Activated CD4-positive, CD25-positive, alpha-beta regulatory T cell treated with anti-CD3 and anti-CD28 coated beads, Interleukin-2, amount 50 U/mL, for 16 hours (primary cell): ENCODE measurements around the gene HHATL.

ENCODE experiments used
- DNase-seq: peaks from one replicate; pipeline ENCODE4 v3.0.0-alpha.2; 2020; ENCODE audit warnings: low read depth, low spot score

The HHATL gene

DNA sequence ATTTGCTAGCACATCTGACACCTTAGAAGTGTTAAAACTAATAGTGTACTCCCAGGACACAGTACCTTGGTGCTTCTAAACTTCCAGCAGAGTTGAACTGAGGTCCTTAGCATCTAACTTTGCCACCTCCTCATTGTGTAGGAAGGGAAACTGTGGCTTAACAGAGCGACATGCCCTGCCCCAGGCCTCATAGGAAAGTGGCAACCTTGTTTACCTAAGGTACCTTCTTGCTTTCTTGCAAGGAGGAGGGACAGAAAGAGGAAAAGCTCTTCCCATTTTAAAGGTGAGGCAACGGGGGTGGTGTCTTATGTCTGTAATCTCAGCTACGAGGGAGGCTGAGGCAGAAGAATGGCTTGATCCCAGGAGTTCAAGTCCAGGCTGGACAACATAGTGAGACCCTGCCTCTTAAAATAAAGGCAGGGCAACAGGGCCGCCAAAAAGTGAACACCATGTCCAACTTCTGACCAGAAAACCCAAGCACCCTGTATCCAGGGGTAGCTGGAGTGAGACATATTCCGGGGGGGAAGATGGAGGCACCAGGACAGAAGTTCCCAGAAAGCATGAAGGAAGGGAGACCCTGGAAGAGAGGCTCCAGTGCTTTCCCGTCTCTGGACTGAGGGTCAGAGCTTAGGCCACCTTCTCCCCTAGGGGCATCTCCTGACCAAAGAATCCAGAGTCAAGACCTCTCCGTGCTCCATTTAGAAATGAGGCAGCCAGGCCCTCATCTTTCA is 17.8 kb downstream of the HHATL start:
- no peak for DNase-seq

DNA sequence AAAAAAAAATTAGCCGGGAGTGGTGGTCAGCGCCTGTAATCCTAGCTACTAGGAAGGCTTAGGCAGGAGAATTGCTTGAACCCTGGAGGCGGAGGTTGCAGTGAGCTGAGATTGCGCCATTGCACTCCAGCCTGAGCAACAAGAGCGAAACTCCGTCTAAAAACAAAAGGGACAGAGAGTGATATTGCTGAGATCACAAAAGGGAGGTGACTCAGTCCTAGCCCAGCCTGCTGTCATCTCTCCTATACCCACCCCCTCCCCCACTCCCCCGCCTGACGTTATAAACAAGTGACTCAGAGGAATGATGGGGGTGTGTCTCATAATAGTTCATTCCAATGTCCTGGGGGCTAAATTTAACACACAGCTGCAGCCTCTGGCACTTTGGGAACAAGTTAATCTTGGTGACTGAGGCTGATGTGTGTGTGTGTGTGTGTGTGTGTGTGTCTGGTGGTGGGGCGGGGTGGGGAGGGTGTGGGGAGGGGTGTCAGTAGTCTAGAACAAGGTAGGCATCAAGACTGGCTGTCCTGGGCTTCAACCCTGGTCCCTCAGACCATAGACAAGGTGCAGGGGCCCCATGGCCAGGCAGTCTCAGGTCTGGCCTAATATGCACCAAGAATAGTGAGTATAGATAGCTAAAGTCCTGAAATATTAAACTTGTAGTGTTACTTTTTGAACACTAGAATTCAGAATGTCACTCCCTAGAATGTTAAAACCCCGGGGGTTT is 18.6 kb downstream of the HHATL start:
- no peak for DNase-seq

DNA sequence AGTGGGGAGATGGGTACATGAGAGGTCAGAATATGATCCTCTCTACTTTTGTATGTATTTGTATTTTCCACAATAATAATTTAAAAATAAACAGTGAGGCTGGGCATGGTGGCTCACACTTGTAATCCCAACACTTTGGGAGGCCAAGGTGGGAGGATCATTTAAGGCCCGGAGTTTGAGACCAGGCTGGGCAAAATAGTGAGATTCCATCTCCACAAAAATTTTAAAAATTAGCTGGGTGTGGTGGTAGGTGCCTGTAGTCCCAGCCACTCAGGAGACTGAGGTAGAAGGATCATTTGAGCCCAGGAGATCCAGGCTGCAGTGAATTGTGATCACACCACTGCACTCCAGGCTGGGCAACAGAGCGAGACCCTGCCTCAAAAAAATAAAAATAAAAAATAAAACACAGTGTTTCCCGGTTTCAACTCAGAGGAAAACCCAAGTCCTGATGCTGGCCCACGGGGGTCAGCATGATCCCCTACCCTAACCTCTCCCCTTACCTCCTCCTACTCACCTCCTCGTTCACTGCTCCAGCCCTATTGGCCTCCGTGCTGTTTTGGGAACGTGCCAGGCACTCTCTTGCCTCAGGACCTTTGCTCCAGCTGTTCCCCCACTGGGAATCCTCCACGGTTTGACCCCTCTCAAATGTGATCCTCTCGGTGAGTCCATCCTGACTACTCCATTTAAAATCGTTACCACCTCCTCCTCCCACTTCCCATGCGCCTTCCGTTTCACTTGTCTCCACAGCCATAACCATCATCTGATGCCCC is 20.1 kb downstream of the HHATL start:
- DNase-seq: no peak

GRCh38 chr3:42681361-42682038 is 21.1 kb downstream of the HHATL start:
- DNase-seq: no peak

DNA sequence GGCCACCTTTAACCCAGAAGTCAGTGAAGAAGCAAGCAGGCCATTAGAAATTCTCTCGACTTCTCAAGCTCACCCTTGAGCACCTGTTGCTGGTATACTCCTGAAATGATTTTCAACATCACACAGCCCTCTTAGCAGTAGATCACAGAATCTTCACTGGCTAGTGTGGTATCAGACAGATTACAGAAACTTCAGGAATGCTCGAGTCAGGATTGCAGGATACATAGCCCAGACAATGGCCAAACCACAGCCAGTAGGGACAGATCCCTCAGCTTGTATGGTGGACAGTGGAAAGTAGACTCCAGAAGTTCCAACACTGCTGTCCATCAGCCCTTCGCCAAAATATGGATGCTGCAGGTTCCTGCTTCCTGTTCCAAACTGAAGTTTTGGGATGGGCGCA is 21.8 kb downstream of the HHATL start:
- DNase-seq: no peak

DNA sequence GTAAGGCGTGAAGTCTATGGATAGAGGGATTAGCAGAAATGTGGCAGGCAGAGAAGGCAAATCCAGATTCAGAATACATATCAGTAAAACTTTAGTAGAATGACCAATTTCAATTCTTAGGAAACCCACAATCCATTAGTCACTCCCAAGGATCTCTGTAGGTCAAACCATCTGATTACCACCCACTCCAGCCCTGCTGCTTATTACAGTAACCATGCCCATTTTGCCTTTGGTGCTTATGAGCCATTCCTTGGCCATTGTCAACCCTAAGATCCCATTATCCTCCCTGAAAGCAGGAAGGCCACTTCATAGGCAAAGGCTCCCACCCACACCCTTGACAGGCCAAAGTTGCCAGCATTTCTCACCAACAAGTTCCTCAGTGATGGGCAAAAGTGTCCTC is 22.3 kb downstream of the HHATL start:
- DNase-seq: no peak

- no peak for DNase-seq
Observed at GRCh38 chr3:42678447-42678846, 24.2 kb downstream of the HHATL start.

GRCh38 chr3:42675909-42676308 is 26.7 kb downstream of the HHATL start:
- no peak for DNase-seq

DNA sequence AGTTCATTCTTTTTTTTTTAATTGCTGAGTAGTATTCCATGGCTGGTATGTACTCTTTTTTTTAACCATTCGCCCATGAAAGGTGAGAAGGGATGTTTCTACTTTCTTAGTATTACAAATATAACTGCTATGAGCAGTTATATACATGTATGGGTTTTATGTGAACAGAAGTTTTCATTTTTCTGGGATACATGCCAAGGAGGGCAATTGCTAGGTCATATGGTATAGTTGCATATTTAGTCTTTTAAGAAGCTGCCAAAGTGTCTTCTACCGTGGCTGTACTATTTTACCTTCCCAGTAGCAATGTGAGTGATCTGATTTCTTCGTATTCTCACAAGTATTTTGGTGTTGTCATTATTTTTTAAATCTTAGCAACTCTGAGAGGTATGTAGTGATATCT is 28.5 kb downstream of the HHATL start:
- no peak for DNase-seq

GRCh38 chr3:42673082-42673481 is 29.5 kb downstream of the HHATL start:
- DNase-seq: no peak

GRCh38 chr3:42672515-42672914 is 30.1 kb downstream of the HHATL start:
- no peak for DNase-seq

- no peak for DNase-seq
Observed at GRCh38 chr3:42670670-42671069, 31.9 kb downstream of the HHATL start.

DNA sequence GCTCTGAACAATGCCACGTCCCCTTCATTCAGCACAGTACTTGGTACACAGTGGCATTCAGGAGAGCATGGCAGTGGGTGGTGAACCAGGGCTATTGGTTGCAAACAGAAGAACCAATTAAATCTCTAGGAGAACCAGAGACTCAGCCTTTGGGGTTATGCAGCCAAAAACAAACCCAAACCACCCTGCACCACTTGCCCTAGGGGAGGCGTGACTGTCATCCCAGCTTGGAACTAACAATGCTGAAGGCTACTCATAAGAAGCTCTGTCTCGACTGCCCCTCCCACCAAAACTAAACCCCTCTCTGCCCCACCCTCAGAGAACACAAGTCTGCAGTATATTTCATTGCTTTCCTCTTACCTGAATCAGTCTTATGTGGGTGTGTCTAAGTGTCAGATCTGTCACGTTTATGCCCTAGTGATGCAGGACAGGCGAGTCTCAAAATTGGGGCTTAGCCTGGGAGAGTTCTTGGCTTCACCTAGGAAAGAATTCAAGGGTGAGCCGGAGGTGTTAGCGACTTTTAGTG is 32.5 kb downstream of the HHATL start:
- no peak for DNase-seq

GRCh38 chr3:42668793-42669217 is 33.8 kb downstream of the HHATL start:
- no peak for DNase-seq

DNA sequence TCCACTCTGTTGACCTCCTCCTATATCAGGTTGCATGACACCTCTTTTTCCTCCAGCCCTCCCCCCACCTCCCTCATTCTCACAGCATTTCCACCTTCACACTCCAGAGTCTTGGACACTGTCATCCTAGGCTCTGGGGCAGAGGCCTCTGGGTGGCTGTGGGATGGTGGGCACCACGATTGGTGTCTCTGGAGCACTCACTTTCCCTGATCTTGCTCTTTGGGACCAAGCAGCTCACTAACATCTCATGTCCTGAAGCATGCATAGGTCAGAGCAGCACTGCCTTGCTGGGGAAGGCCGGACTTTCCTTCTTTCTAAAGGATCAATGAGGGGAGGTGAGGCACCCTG is 34.2 kb downstream of the HHATL start:
- DNase-seq: no peak

DNA sequence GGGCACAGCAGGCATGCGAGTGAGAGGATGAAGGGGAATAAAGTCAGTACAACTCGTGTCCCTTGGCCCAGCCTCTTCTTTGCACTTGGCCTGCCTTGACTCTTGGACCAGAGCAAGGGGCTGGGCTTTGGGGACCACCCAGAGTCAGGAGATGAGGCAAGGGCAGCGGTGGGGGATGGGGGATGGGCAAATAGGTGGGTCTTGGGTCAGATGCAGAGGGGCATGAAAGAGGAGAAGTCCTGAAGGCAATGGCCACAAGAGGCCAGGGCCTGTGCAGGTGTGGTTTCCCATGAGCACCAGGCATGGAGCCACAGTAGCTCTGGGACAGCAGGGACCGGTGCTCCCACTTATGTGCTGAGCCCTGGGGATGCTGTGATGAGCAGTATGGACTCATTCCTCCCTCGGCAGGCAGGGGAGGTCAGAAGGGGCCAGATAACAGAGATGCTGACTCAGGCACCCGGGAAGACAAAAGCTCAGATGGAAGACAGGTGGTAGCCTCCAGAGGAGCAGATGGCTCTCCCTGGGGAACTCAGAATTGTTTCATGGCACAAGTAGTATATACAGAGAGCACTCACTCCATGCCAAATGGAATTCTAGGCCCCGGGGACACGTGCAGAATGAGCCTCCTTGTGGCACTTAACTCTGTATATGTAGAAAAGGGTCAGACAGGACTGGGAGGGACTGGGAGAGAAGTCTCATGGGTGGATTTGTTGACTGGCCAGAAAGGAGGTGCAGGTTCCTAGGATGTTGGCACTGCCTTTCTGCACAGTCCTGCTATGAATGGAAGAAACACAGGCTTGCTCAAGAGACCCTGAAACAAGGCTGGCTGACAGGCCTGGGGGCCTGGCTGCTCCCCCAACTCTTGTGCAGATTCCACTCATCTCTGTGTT is 34.8 kb downstream of the HHATL start:
- no peak for DNase-seq

DNA sequence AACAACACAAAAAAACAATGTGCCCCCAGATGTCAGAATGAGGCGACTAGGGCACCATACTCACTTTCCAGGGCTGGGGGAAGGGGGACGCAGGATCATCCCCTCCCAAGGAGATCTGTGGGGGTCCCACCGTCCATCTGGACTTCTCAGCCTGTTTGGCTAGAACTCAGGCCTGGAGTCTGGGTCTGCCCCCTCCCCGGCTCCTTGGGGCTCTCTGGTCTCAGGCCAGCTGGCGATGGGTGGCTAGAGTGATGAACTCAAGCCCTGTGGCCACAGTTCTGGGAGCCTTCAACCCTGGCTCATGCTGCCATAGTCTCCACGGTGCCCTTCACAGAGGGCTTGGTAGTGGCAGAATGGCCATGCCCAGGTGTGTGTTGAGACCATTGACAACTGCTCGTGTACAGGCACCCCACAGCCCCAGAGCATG is 35.5 kb downstream of the HHATL start:
- DNase-seq: no peak

DNA sequence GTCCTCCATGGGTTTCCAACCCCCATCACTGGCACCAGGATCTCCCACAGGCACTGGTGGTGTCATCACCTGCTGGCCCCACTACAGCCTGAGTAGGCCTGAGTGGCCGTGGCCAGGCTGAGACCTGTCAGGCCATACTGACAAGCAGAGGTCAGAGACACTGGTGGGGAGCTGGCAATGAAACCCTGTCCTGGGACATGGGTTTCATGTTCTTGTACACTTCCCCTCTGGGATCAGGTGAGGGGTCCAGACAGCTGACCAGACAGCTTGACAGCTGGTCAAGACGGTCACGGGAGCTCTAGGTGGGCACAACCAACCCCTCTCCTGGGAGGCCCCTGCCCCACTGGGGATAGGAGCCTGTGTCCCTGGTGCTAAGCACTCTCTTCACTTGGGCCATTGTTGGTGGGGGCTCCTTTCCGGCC is 36.0 kb downstream of the HHATL start:
- DNase-seq: no peak

DNA sequence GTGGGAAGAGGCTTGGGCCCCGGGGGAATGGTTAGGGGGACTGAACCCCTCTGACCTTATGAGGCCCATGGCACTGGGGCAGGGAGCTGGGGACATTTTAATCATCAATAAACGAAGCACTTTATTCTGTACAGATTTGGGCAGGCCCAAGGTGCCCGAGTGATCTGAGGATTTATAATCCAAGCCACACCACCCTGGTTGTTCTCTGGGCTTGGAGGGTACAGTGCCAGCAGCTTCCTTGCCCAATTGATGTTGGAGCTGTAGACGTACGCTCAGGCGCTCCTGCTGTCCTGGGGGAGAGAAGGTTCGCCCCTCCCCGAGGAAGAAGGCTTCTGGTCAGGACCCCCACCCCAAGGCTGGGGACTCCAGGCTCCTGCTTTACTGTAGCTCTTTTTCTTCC is 36.6 kb downstream of the HHATL start:
- no peak for DNase-seq

DNA sequence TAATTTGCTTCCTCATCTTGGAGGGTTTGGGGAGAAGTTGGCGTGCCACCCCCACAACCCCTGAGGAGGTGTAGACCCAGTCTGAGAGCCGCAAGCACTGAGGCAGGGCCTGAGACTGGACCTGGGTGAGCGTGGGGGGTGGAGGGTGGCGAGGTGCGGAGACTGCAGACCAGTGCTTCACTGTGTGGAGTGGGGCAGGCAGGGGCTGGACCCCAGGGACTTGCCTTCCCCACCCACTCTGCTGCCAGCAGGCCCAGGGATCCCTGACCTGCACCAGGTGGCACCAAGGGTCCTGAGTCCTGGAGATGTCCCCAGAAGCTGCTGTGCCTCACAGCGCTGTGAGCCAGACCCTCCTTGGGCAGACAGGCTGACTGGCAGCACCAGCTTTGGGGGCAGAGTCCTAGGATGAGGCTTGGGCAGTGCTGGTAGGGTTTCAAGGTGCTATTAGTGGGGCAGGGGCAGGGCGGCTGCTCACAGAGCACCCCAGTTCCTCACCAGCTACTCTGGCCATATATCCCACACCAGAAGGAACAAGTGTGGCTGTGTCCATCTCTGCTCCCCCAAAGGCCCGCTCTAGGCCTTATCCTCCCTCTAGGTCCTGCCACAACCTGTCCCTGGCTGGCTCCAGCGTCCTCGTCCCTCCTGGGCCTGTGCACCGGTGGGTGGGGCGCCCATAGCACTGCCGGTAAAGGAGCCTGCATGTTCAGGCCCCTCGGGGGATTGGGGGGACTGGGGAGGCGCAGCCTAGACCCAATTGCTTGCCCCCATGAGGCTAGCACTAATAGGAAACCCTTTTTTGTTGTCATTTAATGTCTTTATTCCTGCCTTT is 37.3 kb downstream of the HHATL start:
- DNase-seq: no peak
